ENCODE data around the gene PACS1. TPM values are rescaled to one million over a fixed set of nuclear protein-coding genes. Genes with fewer than 3 reads are reported as not detected.
"Not testable (repeated sequence)": the region's sequence is repeated elsewhere in the genome, so short reads cannot be mapped to it uniquely, and the experiment has no call there.

The PACS1 gene
- polyA plus RNA-seq, 3 donors, result 44.0 to 50.8 (median 45.6) TPM

DNA sequence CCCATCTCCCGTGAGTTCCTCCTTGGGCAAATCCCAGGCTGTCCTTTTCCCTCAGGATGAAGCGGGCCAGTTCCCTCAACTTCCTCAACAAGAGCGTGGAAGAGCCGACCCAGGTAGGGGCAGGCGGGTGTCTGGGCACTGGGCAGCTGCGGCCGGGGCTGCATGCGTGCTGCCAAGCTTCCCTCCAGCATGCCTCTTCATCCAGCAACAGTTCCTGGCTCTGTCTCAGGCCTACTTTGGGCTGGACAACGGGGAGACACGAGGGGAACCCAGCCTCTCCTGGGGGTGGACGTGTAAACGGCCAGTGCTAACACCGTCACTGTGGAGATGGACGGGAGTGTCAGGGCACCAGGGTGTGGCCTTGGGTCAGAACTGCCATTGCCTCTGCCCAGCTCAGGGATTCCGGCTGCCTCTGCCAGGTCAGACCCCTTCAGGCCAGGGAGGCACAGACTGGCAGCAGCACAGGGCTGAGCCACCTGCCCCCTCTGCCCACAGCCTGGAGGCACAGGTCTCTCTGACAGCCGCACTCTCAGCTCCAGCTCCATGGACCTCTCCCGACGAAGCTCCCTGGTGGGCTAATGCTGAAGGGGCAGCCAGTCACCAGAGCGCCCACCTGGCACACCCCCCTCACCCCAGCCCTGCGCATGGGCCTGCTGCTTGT lies 196.4 kb downstream of the PACS1 start:
- DNase-seq (ENCODE audit: low read depth in 3 of 3, low spot score in 2 of 3), result no peak

DNA sequence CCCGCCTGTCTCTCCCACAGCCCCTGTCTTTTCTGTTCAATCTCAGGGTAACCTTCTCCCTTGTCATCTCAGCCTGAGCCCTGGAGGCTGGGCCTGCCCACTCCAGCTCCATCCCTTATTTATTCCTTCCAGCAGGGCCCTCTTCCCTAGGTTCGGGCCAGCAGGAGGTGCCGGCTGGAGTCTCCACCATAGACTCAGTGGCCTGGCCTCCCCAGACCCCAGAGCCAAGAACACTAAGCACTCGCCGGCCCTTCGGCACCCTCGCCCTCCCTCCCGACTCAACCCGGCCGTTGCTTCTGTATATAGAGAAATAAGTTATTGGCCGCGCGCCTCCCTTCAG lies 196.9 kb downstream of the PACS1 start:
- no peak for DNase-seq (ENCODE audit: low read depth in 3 of 3, low spot score in 2 of 3)

DNA sequence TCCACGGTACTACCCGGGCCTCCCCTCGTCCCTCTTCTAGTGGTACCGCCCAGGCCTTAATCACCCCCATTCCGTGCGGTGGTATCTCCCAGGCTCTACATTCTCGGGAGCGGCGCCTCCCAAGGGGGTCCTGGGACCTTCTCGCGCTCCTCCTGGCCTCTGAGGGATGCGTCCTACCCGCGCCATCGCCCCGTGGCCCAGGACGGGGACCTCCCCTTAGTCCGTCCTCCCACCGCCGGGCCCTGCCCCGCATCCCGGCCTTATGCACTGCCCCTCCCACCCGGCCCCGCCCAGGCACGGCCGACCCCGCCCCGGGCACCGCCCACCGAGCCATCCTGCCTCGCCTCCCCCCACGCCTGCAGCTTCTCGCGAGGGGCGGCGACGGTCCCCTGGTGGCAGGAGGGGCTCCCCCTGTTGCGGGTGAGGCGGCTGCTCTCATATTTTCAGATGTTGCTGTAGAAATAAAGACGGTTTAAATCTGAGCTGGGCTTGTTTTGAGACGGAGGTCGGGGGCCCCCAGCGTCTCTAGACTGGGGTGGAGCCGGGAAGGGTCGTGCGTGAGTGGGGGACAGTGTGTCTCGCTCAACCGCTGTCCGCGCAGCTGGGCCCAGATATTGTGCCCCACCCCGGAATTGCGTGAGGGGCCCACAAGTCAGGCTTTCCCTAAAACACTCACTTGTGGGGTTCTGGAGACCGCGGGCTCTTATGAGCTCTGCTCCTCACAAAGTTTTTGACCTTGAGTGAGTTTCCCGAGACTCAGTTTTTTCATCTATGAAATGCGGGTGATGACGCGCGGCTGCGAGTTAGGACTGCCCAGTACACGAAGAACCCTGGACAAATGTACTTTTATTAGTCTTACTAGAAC lies 197.5 kb downstream of the PACS1 start:
- peak in 2 of 3 donors; percentile 78 to 80 for DNase-seq (ENCODE audit: low read depth in 3 of 3, low spot score in 2 of 3)

DNA sequence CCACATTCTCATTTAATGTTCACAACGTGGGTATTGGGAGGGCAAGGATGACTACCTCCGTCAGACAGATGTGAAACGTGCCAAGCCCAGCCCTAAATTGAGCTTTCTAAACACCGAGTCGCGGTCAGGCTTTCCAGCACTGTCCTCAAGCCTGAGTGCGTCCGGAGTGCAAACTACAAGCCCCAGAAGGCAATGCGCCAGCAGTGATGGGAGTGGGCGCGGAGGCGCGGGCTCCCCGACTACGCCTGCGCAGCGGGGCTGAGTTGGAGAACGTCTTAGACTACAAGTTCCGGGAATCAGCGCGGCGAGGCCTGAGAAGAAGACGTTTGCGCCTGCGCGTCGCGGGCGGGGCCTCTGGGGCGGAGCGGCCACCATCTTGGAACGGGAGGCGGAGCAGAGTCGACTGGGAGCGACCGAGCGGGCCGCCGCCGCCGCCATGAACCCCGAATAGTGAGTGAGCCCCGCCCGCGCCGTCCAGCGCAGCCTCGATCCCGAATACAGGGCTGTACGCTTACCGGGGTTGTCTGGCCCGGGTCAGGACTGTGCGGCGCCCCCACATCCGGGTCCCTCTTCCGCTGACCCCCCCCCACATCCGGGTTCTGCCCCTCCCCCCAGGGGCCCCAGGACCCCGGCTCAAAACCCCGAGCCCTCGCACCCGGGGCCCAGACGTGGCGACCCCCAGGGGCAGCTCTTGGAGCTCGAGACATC lies 198.3 kb downstream of the PACS1 start, which contains the start of gene RAB1B:
RAB1B (plus strand) TSS at position 396 of the 708 bp plus-strand sequence; CDS start at position 437, 41 bp downstream.
- DNase-seq (ENCODE audit: low read depth in 3 of 3, low spot score in 2 of 3), result peak; percentile 98 to 100 (median 100)

DNA sequence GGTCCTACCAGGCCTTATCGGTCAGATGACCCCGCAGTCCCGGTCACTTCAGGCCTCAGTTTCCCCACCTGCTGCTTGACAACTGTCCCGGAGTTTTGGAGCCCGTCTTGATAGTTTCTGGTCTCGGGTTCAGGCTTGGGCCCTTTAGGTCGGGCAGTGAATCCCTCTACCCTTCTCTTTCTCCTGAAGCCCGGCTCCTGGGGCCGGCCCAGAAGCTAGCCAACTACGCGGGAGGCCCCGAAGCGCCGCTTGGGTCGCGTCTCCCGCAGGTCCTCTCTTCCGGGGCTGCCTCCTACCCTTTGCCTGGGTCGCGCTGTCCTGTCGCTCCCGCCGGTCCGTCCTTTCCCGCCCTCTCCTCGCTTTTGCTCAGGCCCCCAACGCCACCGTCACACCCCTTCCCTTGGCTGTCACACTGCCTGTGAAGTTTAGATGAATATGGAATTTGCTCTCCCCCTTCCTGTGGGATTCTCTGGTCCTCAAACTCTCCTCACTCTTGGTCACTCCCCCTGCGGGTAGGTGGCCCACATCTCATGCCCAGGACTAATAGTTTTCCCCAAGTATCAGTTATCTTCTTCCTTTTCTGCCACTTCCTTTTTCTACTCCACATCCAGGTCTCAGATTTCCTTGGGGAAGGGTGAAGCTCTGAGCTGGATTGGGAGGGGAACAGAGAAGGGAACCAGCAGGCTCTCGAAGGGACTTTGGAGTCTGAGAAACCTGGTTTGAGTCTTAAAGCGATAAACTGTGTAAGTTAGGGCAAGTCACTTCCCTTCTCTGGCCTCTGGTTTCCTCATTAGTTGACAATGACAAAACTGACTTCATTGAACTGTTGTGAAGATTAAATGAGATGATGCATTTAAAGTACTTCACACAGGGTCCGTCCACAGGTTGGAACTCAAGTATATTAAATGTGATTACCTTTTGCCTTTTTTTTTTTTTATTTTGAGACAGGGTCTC lies 199.2 kb downstream of the PACS1 start:
- DNase-seq (ENCODE audit: low read depth in 3 of 3, low spot score in 2 of 3), result no peak

DNA sequence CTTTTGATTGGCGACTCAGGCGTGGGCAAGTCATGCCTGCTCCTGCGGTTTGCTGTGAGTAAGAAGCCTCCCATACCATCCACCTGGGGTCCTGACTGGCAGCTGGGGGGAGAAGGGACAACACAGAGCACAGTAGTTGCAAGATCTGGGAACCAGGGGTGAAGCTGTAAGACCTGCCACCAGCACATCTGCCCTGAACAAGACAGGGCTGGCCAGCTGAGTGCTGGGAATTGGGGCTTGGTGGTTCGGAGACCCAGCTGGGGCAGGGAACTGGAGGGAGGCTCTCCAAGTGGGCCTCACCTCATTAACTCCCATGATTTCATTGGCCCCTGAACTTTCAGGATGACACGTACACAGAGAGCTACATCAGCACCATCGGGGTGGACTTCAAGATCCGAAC lies 201.7 kb downstream of the PACS1 start:
- no peak for DNase-seq (ENCODE audit: low read depth in 3 of 3, low spot score in 2 of 3)

DNA sequence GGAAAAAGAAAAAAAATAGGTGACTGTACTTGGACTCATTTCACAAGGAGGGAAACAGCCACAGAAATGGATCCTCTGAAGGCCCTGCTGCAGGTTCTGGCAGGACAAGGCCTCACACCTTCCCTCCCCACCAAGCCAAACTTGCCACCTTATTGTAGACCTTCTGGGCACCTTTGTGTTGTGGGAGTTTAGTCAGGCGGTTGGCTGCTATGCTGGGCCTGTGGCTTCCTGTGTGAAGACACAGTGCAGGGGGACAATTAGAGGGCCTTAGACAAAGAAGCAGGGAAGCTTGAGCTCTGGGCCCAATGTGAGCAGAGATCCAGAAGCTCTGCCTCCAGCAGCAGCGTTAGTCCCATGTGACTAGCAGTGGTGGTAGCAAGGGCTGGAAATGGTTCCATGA lies 202.5 kb downstream of the PACS1 start:
- DNase-seq (ENCODE audit: low read depth in 3 of 3, low spot score in 2 of 3), result no peak

DNA sequence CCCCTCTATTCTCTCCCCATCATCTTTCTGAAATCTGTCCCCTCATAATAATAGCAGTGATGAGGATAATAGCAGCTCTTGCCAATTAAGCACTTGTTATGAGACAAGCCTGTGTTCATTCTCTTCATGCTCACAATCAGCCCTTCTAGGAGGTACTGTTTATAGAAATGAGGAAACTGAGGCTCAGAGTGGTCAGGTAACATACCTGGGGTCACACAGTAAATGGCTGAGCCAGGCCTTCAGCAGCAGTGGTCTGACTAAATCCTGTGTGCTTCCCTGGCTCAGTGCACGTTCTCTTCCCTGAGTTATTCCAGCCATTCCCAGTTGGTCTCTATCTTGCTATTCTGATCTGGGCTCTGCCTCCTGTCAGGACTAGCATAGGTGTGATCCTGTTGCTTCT lies 204.1 kb downstream of the PACS1 start:
- no peak for DNase-seq (ENCODE audit: low read depth in 3 of 3, low spot score in 2 of 3)

DNA sequence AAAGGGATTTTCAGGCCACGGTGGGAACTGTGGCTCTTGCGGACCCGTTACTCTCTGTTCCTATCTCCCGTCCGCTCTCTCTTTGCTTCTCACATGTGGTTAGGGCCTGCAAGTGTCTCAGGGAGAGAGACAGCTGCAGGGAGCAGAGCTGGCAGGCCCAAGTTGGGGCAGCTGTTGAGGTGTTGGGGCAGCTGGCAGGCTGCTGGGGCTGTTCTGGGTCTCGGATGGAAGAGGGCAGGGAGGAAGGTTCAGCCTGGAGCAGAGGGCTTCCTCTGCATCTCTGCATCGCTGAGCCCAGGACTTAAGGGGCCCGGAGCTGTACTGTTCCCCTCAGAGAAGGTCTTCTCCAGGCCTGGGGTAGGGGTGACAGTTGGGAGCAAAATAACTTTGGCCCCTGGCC lies 205.3 kb downstream of the PACS1 start:
- no peak for DNase-seq (ENCODE audit: low read depth in 3 of 3, low spot score in 2 of 3)

DNA sequence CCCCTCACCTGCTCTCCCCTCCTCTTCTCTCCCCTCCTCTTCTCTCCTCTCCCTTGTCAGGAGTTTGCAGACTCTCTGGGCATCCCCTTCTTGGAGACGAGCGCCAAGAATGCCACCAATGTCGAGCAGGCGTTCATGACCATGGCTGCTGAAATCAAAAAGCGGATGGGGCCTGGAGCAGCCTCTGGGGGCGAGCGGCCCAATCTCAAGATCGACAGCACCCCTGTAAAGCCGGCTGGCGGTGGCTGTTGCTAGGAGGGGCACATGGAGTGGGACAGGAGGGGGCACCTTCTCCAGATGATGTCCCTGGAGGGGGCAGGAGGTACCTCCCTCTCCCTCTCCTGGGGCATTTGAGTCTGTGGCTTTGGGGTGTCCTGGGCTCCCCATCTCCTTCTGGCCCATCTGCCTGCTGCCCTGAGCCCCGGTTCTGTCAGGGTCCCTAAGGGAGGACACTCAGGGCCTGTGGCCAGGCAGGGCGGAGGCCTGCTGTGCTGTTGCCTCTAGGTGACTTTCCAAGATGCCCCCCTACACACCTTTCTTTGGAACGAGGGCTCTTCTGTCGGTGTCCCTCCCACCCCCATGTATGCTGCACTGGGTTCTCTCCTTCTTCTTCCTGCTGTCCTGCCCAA lies 206.0 kb downstream of the PACS1 start:
- no peak for DNase-seq (ENCODE audit: low read depth in 3 of 3, low spot score in 2 of 3)

DNA sequence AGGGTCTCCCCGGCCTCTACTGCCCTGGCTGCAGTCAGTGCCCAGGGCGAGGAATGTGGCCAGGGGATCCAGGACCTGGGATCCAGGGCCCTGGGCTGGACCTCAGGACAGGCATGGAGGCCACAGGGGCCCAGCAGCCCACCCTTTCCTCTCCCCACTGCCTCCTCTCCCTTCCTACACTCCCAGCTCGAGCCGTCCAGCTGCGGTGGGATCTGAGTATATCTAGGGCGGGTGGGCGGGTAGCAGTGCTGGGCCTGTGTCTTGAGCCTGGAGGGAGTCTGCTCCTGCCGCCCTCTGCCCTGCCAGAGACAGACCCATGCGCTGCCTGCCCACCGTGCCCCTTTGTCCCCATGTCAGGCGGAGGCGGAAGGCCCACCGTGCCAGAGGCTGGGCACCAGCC lies 206.5 kb downstream of the PACS1 start:
- DNase-seq (ENCODE audit: low read depth in 3 of 3, low spot score in 2 of 3), result not testable (repeated sequence)

DNA sequence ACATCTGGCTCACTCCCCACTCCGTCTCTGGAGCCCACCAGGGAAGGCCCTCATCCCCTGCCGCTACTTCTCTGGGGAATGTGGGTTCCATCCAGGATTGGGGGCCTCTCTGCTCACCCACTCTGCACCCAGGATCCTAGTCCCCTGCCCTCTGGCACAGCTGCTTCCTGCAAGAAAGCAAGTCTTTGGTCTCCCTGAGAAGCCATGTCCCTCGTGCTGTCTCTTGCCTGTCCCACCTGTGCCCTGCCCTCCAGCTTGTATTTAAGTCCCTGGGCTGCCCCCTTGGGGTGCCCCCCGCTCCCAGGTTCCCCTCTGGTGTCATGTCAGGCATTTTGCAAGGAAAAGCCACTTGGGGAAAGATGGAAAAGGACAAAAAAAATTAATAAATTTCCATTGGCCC lies 207.0 kb downstream of the PACS1 start:
- DNase-seq (ENCODE audit: low read depth in 3 of 3, low spot score in 2 of 3), result not testable (repeated sequence)

DNA sequence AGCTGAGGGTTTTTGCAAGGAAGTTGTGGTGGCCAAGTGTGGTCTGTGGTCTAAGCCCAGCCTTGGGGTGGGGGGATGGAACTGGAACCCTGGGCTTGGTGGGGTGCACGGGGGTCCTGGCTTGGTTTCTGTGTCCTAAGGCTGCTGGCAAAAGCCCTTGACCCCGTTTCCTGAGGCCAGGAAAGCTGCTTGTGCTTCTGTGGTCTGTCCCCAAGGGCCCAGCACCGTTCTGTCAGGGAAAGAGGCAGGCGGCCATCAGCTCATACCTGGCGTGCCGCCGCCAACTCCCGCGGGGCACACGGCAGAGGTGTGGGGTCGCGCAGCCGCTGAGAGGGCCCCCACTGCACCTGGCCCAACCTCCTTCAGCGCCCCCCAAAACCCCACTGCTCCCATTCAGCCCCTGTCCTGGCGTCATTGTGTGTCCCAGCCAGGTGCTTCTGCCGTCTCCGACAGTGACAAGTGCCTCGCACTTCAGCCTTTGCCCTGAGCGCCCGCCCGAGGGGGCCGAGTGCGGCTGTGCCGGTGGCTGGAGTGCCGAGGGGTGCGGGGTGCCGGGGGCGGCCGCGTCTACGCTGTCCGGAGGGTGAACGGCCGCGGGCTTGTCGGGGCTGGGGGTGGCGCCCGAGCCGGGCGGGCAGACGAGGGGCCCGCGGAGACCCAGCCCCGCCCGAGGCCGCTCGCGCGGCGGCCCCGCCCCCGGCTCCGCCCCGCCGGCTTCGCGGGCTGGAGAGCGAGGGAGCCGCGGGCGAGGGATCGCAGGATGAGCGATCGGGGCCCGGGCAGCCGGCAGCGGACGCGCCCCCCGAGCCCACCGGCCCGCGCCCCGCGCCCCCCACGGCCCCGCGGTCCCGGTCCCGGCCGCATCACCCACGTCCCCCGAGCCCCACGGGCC lies 207.6 kb downstream of the PACS1 start, which contains the start of gene CNIH2:
CNIH2 (plus strand) TSS at position 705 of the 892 bp plus-strand sequence. CDS start 282 bp downstream, outside the sequence.
- no peak for DNase-seq (ENCODE audit: low read depth in 3 of 3, low spot score in 2 of 3)

DNA sequence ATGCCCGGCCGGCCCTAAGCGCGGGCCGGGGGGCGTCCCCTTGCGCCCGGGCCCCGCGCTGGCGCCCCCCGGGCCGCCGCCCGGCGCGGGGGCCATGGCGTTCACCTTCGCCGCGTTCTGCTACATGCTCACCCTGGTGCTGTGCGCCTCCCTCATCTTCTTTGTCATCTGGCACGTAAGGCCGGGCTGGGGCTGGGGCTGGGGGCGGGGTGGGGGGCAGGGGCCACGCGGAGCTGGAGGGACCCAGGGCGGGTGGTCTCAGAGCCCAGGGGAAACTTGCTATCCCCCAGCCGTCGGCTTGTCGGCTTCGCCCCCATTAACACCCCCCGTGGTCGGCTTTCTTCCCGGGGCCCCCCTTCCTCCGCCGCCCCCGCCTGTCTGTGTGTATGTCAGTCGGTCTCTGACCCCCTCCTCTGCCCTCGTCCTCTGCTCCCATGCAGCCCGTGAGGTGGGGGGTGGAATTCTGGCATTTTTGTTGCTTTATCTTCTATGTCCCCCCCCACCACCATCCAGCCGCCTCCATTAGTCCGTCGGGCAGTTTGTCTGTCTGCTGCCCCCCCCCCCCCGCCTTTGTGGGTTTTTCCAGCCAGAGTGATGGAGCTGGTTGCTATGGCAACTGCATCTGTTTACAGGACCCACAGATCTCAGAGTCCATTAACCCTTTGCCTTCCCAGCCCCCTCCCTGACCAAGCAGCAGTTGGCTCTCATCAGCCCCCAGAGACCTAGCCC lies 208.5 kb downstream of the PACS1 start:
- DNase-seq (ENCODE audit: low read depth in 3 of 3, low spot score in 2 of 3), result no peak

DNA sequence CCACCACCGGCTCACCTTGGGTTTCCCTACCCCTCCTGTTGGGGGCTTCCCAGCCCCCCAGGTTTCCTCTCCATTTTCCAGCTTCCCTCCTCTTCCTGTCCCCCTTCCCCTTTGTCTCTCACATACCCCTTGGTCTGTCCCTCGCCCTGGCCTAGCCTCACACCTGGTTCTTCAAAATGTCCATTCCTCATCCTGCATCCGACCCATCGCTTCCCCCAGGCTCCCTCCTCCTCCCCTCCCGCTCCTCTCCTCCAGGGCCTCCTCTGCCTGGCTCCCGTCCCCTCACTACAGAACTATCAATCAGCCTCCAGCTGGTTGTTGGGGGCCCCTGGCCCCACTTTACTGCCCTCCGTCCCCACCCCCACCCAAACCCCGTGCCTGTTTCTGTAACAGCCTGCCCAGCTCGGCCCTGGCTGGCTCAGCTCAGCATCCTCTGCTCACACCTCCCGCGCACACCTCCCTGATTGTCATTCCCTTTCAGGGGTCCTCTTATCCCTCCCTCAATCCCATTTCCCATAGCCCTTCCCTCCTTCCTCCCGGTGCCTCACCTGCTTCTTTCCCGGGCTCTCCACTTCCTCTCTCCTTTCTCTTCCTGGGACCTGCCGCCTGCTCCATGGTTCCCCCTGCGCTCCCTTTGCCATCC lies 209.1 kb downstream of the PACS1 start:
- DNase-seq (ENCODE audit: low read depth in 3 of 3, low spot score in 2 of 3), result no peak

DNA sequence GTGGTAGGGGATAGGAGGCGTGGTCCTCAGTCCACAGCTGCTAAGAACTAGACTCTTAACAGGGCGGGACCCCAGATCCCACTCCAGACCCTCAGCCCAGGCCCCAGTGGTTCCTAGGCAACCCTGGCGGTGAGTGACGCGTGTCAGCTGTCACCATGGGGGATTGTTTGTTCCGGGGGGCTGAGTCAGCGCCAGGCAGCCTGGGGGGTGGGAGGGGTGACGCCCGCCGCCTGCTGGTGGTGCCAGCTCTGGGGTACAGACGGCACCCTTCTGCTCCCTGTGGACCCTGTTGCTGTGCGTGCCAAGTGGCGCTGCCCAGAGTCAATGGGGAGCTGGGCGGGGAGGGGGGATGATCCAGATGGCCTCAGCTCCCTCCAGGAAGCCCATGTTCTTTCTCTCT lies 210.4 kb downstream of the PACS1 start:
- no peak for DNase-seq (ENCODE audit: low read depth in 3 of 3, low spot score in 2 of 3)

DNA sequence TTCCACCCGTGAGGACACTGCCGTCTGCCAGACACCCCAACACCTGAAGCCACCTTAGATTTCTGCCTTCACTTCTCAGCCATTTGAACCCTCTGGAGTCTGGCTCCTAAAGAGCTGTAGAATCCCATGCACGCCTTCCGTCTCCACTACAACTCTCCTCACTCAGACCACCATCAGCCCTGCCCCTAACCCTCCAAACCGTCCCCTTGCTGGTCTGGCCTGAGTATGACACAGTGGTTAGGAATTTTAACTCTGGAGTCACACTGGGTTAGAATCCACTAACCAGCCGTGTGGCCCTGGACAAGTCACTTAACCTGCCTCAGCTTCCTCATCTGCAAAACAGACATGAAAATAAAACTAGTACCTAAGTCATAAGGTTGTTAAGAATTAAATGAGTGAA lies 210.9 kb downstream of the PACS1 start:
- DNase-seq (ENCODE audit: low read depth in 3 of 3, low spot score in 2 of 3), result no peak
